Loucy (cell line): Measurements from ENCODE around the gene MOSPD2.

Experiments used
- CTCF ChIP-seq: fragments of 200-600 bp; sonication (generic); conservative IDR thresholded peaks from 2 replicates; pipeline ENCODE4 v1.5.1; 2014; ENCODE audit warnings: mild to moderate bottlenecking, antibody characterized with exemption, low read length
- EZH2phosphoT487 ChIP-seq: fragments of 200-600 bp; IDR thresholded peaks from 2 replicates; pipeline ENCODE4 v1.6.1; 2018; ENCODE audit warnings: antibody characterized with exemption, mild to moderate bottlenecking, moderate library complexity, borderline replicate concordance

GRCh38 chrX:14934423-14934822 is 61.2 kb downstream of the MOSPD2 start:
- TF ChIP-seq CTCF: no peak
- no peak for TF ChIP-seq EZH2phosphoT487
